ENCODE results near the gene TNS1.
A peak's percentile ranks its signal among the peaks of the same experiment; 100 is the strongest.

The TNS1 gene

GRCh38 chr2:217998926-217999594 lies 3.7 kb downstream of the TNS1 start:
- no peak for DNase-seq

GRCh38 chr2:217997510-217997909 lies 5.3 kb downstream of the TNS1 start:
- DNase-seq, result no peak

GRCh38 chr2:217996361-217996760 lies 6.4 kb downstream of the TNS1 start:
- no peak for DNase-seq

- DNase-seq, result no peak
Measured at GRCh38 chr2:217995731-217996231, 7.0 kb downstream of the TNS1 start.

DNA sequence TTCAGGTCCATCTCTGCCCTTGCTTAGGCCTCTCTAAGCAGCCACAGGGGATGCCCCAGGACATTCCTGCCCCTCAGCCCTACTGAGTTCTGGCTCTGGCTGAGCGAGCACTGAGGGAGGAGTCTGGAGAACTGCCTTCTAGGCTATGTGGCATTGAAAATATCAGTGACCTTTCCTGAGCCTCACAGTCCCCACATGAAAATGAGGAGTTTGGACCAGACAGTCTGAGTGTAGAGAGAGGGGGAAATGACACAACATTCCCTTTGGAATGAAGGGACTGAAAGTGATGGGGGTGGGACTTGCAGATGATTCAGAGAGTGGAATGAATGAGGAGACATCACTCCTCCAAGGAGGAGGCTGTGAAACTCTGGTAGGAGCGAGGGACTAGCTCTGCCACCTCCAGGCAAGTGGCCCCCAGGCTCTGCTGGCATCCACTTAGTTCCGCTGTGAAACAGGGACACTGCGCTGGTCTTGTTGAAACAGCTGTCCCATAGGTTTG lies 8.0 kb downstream of the TNS1 start:
- DNase-seq, result no peak

DNA sequence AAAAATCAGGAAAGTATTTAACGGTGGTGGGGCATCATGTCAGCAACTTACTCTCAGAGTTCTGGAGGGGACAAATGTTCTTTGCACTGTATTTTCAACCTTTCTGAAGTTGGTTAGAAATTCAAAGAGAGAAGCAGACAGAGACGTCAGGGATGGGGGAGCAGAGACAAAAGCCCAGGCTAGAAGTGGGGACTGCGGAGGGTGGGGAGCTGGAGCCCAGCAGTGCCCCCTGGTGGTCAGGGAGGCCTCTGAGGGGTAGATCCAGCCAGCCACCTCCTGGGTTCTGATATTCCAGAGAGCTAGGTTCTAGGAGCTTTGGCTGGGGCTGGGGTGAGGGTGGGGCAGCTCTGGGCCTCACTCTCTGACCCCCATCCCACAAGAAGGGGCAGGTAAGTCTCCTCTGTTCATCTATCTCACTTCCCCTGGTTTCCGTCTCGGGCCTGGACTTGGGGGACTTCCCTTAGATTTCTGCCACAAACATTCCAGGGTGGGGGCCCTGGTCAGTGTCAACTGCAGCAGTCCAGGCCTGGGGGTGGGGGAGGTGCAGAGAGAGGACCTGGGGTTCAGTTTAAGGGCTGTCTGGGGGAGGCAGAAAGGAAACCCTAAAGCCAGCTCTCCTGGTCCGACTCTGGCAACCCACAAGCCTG lies 8.9 kb downstream of the TNS1 start:
- DNase-seq, result peak; percentile 21

DNA sequence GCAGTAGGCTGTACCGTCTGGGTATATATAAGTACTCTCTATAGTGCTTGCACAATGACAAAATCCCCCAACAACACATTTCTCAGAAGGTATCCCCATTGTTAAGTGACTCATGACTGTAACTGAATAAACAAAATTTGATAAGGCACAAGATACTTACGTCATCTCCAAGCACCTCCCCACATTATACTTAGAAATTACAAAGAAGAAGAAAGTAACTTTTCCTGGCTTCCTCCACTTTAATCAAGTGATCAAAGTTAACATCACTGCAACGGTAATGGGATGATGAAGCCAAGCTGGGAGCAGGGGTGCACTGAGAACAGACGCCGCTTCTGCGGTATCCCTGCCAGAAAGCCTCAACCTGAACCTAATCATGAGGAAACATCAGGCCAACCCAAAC lies 9.7 kb downstream of the TNS1 start:
- no peak for DNase-seq

DNA sequence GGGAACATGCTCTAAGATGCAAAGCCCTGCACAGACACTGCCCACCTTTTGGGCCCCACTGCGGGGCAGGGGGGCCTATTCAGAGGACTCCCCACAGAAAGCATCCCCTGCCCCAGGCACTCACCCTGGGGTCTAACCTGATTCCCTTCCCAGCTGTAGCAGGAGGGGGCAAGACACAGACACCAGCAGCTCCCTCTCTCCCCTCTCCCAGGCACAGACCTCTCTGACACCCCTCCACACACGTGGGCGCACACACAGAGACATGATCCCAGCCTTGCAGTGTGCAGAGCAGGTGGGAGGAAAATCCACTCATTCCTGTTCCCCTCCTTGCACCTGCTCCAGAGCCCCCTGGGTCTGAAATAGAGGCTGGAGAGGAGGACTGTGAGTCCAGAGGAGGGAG lies 10.7 kb downstream of the TNS1 start:
- no peak for DNase-seq

GRCh38 chr2:217990791-217991465 lies 11.9 kb downstream of the TNS1 start:
- no peak for DNase-seq

GRCh38 chr2:217990389-217990788 lies 12.4 kb downstream of the TNS1 start:
- no peak for DNase-seq

- no peak for DNase-seq
Measured at GRCh38 chr2:217989221-217989948, 13.4 kb downstream of the TNS1 start.

DNA sequence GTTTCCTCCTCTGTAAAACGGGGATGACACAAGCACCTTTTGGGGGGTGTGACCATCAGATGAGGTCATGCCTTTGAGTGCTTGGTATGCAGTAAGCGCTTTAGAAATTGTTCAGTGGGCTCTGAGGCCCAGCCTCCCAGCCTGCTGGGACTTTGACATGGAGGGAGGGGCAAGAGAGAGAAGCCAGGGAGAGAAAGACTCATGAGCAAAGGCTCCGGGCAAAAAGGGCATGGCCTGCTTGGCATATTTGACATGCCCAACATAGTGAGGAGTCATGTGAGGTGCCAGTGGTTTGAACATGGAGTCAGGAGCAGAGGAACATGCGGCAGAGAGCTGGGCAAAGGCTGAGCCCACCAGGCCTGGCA lies 14.0 kb downstream of the TNS1 start:
- no peak for DNase-seq

DNA sequence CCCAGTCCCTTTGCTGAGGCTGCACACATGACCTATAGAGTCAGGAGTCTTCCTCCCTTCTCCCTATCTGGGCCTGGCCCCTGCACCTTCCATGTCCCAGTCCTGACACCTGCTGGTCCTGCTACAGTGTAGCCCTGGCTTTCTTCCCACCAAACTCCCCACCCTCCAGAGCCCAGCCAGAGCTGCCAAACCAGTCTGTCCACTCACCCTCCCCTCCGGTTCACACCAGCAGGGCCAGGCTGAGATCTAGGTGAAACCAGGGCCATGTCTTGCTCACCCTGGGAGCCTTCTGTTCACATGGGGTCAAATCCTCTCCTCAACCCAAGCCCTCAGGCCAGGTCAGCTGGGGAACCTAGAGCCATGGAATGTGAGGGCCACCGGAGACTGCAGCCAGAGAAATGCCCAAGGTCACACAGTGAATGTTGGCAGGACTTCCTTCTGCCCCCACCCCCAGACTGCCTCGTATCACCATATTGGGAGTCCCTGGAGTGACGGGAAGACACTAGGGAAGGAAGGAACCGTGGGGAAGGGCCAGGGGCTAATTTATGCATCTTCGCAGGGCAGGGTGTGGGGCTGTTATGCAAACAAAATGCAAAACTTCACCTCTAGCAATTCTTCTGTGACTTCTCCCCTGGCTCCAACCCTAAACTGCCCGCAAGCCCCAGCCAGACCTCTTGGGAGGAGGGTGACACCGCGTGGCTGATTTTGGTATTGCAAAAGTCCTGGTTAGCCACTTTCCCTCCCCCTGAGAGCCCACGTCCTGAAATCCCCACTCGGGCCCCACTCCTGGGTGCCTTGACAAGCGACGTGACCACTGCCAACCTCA lies 14.6 kb downstream of the TNS1 start:
- DNase-seq, result peak; percentile 38

DNA sequence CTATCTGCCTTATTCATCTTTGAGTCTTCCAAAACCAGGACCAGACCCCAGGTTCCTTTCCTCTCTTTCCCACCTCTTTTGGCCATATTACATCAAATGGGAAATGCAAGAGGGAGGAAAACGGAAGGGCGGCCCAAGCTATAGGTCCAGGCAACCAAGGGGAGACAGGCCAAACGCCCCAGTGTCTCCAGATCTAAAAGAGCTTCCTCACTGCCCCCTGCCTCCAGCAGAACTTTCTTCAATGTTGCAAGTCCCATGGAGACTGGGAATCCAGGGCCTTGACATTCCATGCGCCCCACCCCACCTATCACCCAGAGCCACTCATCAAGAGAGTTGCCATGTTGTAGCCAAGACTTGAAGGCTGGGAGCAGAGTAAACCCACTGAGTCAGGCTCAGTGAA lies 15.4 kb downstream of the TNS1 start:
- DNase-seq, result no peak

DNA sequence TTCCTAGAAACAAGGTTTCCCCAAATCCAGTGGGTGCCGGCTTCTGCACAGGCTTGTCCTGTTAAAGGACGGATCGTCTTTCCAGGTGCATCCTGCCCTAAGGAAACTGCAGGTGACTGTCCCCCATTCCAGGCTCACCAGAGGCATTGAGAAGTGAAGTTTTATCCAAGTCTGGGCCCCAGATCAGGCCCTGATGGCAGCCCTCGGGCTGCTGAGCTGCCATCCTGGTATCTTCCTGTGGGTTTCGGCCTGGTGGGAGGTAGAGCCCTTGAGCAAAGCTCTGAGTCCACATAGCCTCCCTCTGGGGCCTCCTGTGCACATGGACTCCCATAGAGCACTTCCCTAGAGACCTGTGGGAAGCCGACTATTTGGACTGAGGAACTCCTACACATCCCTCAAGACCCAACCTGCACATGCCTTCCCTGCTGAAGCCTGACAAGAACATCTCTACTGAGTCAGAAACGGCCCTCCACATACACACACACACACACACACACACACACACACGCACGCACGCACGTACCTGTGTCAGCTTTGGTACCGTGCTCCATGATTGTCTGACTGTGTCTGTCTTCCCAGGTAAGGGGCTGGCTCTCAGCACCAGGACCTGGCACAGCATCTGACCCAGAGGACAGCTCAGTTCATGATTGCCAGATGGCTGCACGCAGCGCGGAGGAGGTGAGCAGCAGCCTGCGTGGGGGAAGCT lies 16.4 kb downstream of the TNS1 start:
- no peak for DNase-seq

DNA sequence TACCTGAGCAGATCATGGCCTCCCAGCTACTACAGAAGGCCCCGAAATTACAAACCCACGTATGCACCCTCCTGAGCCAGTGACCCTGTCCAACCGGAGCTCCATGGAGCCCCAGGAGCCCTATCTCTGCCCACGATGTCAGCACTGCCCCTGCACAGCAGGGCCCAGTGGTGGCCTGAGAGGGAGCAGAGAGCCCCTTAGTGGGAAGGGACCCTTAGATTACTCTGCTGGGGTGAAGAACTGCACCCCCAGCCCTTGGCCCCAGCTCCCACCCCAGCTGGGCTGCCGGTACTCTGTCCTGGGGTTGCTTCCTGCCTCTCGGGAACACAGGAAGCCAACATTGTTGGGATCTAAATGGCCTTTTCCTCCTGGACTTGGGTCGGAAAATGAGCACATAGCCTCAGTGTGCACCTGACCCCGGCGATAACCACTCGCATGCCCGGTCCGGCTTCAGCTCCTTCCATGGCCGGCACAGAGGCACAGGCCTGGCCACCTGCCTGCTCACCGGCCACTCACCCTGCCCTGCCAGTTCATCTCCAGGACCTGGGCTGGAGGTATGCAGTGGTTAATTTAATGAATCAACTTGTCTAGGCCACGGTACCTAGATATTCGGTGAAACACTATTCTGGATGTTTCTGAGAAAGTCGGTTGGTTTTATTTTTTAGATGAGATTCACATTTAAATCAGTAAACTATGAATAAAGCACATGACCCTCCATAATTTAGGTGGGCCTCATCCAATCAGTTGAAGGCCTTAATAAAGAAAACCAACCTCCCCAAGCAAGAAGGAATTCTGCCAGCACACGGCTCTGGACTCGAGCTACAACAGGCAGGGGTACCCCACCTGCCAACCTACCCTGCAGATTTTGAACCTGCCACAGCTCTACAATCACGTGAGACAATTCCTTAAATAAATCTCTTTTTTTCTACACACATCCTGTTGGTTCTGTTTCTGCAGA lies 19.2 kb downstream of the TNS1 start:
- DNase-seq, result no peak

- DNase-seq, result no peak
Measured at GRCh38 chr2:217981971-217982370, 20.8 kb downstream of the TNS1 start.

- no peak for DNase-seq
Measured at GRCh38 chr2:217981084-217981730, 21.6 kb downstream of the TNS1 start.

GRCh38 chr2:217980591-217980990 lies 22.2 kb downstream of the TNS1 start:
- DNase-seq, result no peak

- DNase-seq, result no peak
Measured at GRCh38 chr2:217980036-217980435, 22.8 kb downstream of the TNS1 start.

Measured in NCI-H69 (cell line).